HG02759 (cell line): ENCODE data around the gene UPK1A.
"Not testable (repeated sequence)": the region's sequence is repeated elsewhere in the genome, so short reads cannot be mapped to it uniquely, and the experiment has no call there.

Source experiments
- ATAC-seq: cut with Tn5 transposase; IDR thresholded peaks from one replicate; pipeline ENCODE4 v1.9.1; 2021; ENCODE audit warnings: mild to moderate bottlenecking, moderate library complexity; ENCODE audit not compliant: unreplicated experiment

Gene UPK1A

GRCh38 chr19:35689836-35690235 lies 23.5 kb downstream of the UPK1A start:
- ATAC-seq = no peak

GRCh38 chr19:35691106-35691505 lies 24.8 kb downstream of the UPK1A start:
- ATAC-seq = not testable (repeated sequence)

GRCh38 chr19:35692010-35692409 lies 25.7 kb downstream of the UPK1A start:
- no peak for ATAC-seq

GRCh38 chr19:35693422-35693821 lies 27.1 kb downstream of the UPK1A start:
- no peak for ATAC-seq

GRCh38 chr19:35693835-35694599 lies 27.7 kb downstream of the UPK1A start:
- ATAC-seq = peak; percentile 85

- no peak for ATAC-seq
Observed at GRCh38 chr19:35695895-35696422, 29.6 kb downstream of the UPK1A start.

GRCh38 chr19:35696835-35697234 lies 30.5 kb downstream of the UPK1A start:
- ATAC-seq = no peak

- peak; percentile 98 for ATAC-seq
Observed at GRCh38 chr19:35702223-35703012, 36.1 kb downstream of the UPK1A start.

- ATAC-seq = no peak
Observed at GRCh38 chr19:35703343-35703742, 37.0 kb downstream of the UPK1A start.

- ATAC-seq = no peak
Observed at GRCh38 chr19:35704218-35704617, 37.9 kb downstream of the UPK1A start, which contains the start of gene ZBTB32. ZBTB32 (plus strand) TSS chr19:35704558; CDS start chr19:35714627, 10,069 bp downstream.

- ATAC-seq = no peak
Observed at GRCh38 chr19:35708391-35708790, 42.1 kb downstream of the UPK1A start.

- no peak for ATAC-seq
Observed at GRCh38 chr19:35710784-35711723, 44.7 kb downstream of the UPK1A start.

GRCh38 chr19:35712567-35713505 lies 46.5 kb downstream of the UPK1A start:
- no peak for ATAC-seq

GRCh38 chr19:35713506-35713850 lies 47.2 kb downstream of the UPK1A start:
- no peak for ATAC-seq

GRCh38 chr19:35713904-35714495 lies 47.7 kb downstream of the UPK1A start:
- no peak for ATAC-seq

GRCh38 chr19:35714601-35715354 lies 48.5 kb downstream of the UPK1A start:
- ATAC-seq = no peak

GRCh38 chr19:35715355-35715809 lies 49.1 kb downstream of the UPK1A start:
- ATAC-seq = no peak

GRCh38 chr19:35715981-35716800 lies 49.9 kb downstream of the UPK1A start:
- peak; percentile 3 for ATAC-seq
